GM19467 (cell line): Measurements from ENCODE around the gene ONECUT1.

ENCODE experiments used
- ATAC-seq: cut with Tn5 transposase; IDR thresholded peaks from one replicate; pipeline ENCODE4 v1.9.1; 2021; ENCODE audit warnings: mild to moderate bottlenecking, moderate library complexity; ENCODE audit not compliant: unreplicated experiment

The ONECUT1 gene

GRCh38 chr15:52797625-52798501 is 7.7 kb upstream of the ONECUT1 start:
- ATAC-seq, result no peak

GRCh38 chr15:52796753-52797520 is 6.8 kb upstream of the ONECUT1 start:
- ATAC-seq, result no peak

GRCh38 chr15:52796228-52796521 is 6.0 kb upstream of the ONECUT1 start:
- ATAC-seq, result no peak

GRCh38 chr15:52795464-52796227 is 5.5 kb upstream of the ONECUT1 start:
- no peak for ATAC-seq

DNA sequence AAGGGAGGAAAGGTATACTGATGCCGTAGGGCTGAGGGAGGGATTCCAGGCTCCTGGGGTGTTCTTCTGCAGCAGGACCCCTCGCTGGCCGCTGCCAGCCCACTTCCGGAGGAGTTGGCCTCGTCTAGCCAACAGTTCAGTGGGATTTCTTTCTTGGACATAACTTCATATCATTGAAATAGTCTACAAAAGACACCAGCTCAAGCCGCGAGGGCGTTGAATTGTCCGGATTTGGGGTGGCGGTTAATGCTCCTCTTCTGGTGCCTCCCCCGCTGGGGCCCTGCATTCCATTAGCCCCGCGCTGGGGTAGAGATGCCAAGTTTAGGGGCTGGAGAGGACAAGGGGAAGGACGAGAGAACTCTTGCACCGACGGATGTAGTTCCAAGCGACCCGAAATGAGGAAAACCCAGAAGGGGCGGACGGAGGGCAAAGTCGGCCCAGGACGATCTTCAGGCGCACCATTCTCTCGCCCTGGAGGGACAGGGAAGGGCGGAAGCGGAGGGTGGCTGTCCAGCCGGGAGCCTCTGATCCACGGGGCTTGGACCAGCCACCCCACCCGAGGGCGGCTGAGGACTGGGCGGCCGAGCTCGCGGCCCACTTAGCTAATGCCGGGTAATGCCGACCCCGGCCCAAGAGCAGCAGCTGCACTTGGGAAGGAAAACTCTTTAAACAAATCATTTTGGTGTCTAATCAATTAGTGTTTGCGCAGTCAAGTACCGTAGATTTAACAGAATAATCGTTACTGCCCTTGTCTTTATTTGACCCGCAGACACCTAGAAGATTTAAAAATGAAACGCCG is 4.7 kb upstream of the ONECUT1 start:
- no peak for ATAC-seq

- no peak for ATAC-seq
These were observed 1.6 kb upstream of the ONECUT1 start for GRCh38 chr15:52791776-52792175.

DNA sequence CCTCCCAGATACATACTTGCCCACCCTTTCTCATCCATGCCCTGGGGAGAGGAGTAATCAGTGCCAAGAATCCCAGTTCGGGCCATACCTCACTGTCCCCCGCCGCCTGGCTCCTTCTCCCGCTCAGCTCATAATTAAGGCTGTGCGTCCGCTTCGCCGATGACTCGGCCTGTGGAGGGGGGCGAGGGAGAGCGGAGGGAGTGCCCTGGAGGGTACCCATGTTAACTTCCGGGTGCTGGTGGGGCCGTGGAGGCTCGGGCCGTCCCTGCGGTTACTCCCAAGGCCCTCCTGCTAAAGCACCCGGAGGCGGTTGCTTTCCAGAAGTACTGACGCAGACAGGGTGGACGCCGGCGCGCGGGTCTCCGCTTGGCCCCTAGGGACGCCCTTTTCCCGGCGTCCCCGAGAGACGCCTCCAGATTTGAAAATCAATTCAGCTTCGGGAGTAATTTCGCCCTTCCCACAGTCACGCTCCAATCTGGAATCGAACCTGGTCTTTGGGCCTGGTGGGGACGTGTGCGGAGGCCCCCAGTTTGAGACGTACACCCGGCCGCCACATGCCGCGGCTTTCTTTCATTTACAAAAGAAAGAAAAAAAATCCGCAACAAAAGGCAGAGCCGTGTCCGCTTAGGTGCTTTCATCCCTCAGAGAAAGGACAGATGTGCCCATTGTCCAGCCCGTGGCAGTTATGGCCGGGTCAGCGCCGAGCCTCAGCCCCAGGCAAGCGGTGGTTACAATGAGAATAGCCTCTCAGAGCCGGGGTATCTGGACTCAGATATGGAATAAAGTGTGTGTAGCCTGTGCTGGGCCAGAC is 1.0 kb upstream of the ONECUT1 start:
- no peak for ATAC-seq

DNA sequence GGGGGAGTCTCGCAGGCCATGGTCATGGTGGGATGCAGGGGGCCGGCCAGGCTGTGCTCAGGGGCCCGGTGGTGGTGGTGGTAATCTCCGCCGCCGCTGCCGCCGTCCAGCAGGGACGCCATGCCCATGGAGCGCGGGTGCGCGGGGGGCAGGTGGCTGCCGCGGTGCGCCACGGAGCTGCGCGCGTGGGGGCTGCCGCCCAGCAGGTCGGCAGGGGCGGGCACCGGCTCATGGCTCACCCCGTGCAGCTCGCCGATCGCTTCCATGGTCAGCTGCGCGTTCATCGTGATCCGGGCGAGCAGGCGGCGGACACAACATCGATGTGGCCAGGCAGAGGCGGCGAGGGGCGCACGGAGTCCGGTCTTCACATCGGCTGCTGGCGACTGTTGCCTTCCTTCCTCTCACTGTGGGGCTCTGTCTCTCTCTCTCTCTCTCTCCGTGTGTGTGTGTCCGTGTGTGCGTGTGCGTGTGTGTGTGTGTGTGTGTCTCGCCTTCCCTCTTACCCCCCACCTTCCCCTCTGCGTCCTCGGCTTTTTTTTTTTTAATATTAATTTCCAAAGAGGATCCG is 451 bp downstream of the ONECUT1 start:
- no peak for ATAC-seq

GRCh38 chr15:52789008-52789600 is 1.0 kb downstream of the ONECUT1 start:
- no peak for ATAC-seq

DNA sequence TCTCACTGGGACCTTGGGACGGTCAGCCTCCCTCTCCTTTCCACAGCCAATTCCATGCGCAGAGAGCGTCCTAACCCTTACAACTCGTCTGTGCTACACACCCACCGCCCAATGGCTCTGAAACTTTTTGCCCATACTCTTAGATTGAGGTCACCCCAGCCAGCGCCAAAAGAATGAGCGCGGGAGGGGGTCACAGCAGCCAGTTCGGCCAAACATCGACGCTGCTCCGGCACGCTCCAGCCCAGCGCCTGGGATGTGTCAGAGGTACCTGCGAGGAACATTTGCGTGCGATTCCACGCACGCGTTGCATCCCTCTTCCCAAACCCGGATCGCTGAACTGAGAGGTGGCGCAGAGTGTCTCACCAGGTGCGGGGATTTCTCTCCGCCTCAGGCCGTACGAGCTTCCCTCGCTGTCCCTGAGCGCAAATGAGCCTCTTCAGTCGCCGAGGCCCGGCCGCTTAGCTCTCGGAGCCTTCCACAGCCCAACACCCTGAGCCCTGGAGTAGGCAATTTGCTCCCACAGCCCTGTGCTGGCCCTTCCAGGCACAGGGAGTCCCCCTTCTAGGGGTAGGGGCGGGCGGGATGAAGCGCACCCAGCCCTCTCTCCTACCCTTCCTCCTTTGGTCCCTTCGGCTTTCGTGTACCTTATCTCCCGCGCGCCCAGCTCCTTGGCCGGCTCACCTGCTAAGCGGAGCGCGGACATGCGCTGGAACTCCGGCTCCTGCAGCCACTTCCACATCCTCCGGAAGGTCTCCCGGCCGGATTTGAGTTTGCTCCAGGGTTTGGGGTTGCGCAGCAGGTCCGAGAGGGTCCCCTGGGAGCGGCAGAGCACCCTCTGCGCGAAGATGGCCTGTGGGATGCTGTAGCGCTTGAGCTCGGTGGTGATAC is 1.8 kb downstream of the ONECUT1 start:
- ATAC-seq, result no peak

DNA sequence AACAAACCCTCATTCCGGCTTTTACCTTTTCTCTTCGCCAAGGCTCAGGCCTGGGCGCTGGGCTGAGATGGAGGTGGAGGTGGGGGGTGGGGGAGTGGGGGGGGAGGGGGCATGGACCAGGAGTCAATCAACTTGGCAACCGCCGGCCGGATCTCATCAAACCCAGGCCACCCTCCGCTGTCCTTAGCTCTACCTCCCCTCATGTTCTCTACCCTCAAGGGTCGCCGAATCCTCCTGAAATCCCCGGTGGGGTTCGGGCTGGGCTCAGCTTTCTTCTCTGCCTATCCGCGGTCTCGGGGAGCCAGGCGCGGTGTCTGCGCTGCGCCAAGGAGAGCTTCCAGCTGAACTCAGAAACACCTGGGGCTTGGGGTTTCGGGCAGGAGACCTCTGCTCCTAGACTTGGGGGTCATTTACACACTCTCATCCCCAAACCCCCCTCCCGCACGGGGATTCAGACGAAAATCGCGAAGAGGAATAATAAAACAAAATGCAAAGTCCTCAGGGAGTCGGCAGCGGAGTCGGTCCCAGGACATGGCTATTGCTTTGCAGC is 2.5 kb downstream of the ONECUT1 start:
- no peak for ATAC-seq

- ATAC-seq, result no peak
These were observed 3.0 kb downstream of the ONECUT1 start for GRCh38 chr15:52787123-52787503.

DNA sequence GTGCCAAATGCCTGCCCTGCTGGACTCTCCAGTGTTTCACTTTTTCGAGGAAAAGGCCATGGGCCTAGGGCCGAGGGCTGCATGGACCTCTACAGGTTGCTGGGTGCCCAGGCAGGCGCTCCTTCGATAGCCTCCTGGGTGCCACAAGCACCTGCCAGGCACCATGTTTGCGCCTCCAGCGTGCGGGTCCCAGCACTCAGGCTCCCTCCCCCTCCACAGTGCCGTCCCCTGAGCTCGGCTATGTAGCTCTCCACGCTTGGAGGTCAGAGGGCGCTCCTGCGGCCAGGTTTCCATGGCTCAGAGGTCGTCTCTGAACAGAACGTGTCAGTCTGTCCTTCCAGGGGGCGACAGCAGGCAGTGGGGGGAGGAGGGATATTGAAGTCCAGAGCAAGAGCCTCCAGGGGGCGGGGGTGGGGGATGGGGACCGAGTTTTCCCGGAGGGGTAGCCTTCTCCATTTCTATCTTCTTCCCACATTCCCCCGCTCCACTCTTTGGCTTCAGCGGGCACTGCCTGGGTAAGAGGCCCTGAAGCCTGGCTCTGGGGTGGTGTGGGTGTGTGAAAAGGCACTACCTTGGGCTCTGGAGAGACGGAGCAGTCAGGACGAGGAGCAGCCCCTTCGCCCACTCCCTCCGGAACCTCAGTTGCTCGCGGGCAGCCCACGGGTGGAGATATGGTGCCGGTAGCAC is 3.6 kb downstream of the ONECUT1 start:
- ATAC-seq, result no peak

- no peak for ATAC-seq
These were observed 4.3 kb downstream of the ONECUT1 start for GRCh38 chr15:52785672-52786406.

- no peak for ATAC-seq
These were observed 5.1 kb downstream of the ONECUT1 start for GRCh38 chr15:52784799-52785671.
